Globus pallidus (tissue), 1 donor: Measurements from ENCODE around the gene GOLIM4.
"Not testable (repeated sequence)": the region's sequence is repeated elsewhere in the genome, so short reads cannot be mapped to it uniquely, and the experiment has no call there.

Source experiments
- DNase-seq: peaks from one replicate; pipeline ENCODE4 v3.0.0-alpha.2; 2015; ENCODE audit warnings: low spot score

Gene GOLIM4

DNA sequence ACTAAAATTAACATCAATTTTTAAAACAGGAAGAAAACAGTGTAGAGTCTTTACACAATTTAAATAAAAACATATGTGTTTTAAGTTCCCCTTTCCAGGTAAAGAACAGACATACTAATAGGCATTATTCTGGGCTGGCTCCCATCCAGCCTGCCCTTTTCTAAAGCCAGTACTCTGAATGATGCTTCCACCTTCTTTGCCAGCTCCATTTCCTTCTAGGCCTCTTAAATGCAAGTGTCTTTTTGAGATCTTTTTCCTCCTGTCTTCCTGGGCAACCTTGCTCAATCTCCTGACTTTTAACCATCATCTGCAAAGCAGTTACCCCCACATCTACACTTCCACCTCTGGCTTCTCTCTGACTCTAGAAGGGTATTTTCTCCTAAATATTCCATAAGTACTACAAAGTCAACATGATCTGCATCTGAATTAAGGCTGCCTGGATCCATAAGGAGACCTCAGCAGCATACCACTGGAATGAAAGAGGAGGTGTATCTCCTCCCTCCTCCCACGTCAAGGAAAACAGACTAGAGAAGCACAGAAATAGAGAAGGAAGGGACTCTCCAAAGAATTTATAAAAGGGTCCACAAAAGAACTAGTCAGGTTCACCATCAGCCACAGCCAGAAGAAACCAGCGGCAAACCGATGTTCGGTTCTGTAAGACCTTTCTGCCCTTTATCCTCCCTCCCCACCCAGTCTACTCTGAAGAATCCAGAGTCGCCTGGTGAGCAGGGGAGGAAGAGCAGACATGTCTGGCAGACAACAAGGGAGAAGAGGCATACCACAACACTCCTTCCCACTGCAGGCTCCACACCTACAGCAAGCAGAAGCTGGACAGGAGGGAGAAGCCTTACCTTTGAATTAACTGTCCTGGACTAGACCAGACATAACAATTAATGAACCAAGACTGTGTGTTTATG is 47.1 kb downstream of the GOLIM4 start:
- DNase-seq = no peak

GRCh38 chr3:168047936-168048335 is 47.8 kb downstream of the GOLIM4 start:
- DNase-seq = no peak

DNA sequence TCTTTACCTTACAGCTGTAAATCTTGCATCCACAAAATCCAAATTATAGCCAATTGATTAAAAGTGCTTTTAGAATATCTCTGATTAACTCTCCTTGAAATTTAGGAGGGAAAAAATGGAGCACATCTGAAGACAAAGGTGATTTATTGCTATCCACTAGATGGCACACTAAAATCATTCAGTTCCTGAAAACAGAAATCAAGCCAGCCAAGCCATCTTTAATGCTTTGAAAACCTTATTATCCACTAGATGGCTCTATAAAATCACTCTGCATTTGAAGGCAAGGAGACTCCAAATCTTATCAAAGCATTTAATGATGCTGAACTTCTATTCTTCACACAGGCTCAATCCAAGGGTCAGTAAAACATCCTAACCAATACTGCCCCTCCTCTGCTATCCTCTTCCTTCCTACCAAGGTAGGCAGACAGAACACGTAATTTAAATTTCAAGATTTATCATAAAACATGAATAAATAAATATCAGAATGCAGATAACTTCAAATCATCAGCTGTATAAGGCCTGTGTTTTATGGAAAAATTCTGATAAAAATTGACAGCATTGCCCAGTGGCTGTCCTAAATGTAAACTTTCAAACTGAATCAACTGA is 48.4 kb downstream of the GOLIM4 start:
- DNase-seq = peak; percentile 85

DNA sequence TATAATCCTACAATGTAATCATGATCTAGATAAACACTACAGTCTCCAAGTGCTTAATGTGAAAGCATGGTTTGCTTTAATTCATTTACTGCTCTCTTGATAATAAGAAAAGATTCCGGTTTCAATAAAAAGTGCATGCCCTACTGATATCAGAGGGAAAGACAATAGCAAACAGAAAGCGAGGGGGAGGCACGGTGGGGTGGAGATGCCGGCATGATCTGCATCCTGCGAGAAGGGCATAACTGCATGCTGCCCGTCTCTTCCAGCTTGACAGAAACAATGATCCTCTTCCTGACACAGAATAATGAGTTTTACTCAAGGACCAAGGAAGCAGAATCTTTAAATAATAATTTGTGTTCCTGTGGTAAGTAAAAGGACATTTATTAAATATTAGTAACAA is 51.7 kb downstream of the GOLIM4 start:
- DNase-seq = peak; percentile 31

GRCh38 chr3:168040607-168041208 is 55.0 kb downstream of the GOLIM4 start:
- DNase-seq = peak; percentile 39

DNA sequence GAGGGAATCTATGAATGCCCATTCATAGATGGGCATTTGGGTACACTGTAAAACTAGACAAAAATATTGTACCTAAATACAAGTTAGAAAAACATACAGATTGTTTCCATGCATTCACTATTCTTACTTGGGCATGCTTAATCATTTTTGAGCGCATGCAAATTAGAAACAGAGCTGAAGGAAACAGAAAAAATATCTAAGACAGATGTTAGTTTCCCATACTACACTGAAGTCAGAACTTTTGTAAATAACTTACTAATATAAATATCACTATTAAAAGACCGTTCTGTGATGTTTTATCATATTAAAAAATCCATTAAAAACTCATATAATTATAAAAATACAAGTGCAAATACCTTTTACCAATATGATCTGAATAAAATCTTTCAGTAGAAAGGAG is 58.7 kb downstream of the GOLIM4 start:
- no peak for DNase-seq

DNA sequence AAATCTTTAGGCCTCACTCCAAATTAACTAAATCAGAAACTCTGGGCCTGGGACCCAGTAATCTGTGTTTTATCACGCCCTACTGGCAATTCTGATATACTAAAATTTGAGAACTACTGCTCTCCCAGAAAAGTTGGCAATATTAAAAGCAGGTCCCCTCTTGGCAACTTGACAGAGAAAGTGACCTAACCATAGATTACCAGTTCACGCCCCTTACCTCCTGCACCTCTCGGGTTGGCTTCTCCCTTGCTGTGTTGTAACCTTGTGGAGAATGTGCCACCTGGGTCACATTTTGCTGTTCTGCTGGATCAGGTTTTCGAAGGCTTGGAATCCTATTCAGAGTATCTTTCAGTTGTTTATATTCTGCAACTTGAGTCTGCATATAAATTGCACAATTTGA is 59.1 kb downstream of the GOLIM4 start:
- no peak for DNase-seq

GRCh38 chr3:168034152-168034928 is 61.4 kb downstream of the GOLIM4 start:
- DNase-seq = no peak

DNA sequence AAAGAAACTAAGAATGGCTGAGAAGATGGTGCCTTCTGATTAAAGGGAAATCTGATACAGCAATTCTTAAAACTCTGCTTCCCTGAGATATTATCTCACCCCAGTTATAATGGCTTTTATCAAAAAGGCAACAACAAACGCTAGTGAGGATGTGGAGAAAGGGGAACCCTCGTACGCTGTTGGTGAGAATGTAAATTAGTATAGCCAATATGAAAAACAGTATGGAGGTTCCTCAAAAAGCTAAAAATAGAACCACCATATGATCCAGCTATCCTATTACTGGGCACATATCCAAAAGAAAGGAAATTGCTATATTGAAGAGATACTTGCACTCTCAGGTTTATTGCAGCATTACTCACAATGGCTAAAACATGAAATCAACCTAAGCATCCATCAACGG is 65.1 kb downstream of the GOLIM4 start:
- no peak for DNase-seq

- no peak for DNase-seq
Observed at GRCh38 chr3:168029705-168030104, 66.0 kb downstream of the GOLIM4 start.

GRCh38 chr3:168028086-168028485 is 67.6 kb downstream of the GOLIM4 start:
- no peak for DNase-seq

GRCh38 chr3:168026764-168027163 is 69.0 kb downstream of the GOLIM4 start:
- DNase-seq = no peak

DNA sequence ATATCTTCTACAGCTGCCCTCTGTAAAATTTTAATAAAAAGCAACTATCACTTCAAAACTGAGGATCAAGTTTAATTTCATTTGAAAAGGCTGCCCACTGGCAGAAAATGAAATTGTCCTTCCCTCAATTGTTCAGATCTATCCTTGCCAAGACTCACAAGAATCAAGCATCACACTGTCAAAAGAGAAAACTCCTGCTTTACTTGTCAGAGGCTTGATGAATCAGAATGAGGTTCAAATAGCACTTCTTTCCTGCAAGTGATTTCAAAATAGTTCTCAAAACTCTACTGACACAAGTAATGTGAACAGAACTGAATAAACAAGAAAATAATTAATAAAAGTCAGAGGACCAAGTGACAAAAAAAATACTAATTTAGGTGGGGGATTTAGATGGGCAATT is 70.6 kb downstream of the GOLIM4 start:
- DNase-seq = no peak

- no peak for DNase-seq
Observed at GRCh38 chr3:168024537-168024941, 71.2 kb downstream of the GOLIM4 start.

DNA sequence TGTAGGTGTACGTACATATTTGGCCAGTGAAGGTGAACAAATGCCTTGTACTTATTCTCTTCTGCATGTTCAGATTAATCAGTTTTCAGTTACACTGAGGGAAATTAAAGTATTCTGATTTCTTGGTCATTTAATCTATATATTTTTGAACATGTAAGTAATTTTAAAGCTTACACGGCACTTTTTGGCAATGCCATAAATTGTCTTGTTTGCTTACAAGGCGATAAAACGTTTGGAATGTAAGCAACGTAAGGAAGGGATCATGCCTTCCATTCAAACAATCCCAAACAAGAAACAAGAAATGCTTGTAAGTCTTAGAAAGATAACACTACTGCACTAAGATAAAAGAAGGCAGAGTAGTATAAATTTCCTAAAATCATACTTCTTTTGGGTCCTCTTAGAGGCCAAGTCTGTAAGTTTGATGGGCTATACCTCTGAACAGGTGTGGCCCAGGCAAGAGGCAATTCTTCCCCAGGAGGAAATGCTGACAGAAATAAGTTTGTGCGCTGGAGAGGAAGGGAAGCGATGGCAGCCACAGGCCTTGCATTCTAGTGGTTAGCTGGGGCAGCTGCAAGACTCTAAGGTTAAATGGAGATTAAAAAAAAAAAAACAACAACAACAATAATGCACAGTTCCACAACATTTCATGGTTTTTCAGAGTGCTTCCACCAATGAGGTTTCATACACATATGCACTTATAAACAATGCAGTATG is 73.8 kb downstream of the GOLIM4 start:
- no peak for DNase-seq

- not testable (repeated sequence) for DNase-seq
Observed at GRCh38 chr3:168011280-168011679, 84.4 kb downstream of the GOLIM4 start.

DNA sequence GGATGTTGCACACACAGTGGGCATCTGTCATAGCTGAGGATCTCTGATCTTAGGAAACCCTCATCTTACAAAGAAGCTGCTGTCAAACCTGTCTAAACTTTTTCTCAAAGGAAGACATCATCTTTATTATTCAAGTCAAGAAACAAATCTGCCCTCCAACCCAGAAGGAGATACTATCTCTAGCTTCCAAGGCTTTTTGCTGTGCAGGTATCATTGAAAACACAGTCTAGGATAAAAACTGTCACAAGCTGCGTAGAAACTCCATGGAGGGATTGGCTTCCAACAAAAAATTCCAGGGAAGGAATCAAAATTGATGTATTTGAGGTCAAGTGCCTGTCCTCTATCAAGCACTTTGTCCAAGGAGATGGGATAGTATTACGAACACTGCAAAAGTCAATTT is 89.1 kb downstream of the GOLIM4 start:
- no peak for DNase-seq

DNA sequence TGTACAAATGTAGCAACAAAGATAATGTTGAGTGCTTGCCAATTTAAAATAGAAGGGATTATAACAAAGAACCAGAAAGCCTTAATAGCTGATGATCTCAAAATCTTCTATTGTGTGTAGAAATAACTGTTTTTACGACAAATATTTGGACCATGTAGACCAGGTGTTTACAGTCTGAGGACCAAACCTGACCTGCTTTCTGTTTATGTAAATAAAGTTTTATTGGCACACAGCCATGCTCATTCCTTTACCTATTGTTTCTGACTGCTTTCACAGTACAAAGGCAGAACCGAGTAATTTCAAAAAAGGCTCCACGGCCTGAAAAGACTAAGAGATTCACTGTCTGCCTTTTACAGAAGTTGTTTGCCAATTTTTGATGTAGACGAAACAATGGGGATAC is 91.8 kb downstream of the GOLIM4 start:
- DNase-seq = no peak

DNA sequence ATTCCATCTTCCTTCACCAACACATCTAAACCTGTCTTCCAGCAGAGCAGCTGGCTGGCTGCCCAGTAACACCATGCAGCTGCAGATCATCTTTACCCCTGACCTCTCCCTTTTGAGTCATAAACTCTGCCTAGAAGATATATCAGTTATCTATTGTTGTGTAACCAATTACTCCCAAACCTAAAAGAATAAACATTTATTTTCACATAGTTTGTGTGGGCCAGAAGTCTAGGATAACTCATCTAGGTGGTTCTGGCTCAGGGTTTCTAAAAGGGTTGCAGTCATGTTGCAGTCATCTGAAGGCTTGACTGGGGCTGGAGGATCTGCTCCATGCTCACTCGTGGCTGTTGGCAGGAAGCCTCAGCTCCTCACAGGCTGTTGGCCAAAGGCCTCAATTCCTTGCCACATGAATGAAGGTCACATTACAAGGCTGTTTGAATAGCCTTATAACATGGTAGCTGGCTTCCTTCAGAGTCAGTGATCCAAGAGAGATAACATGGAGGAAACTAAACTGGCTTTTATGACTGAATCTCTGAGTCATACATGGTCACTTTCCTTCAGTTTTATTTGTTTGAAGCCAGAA is 92.8 kb downstream of the GOLIM4 start:
- no peak for DNase-seq

- no peak for DNase-seq
Observed at GRCh38 chr3:168001244-168001643, 94.5 kb downstream of the GOLIM4 start.

GRCh38 chr3:167998253-167998652 is 97.5 kb downstream of the GOLIM4 start:
- DNase-seq = no peak
